Activated effector memory CD4-positive, alpha-beta T cell treated with anti-CD3 and anti-CD28 coated beads, Interleukin-2, amount 50 U/mL, for 16 hours (primary cell): Measurements from ENCODE around the gene SSC5D.
"Not testable (repeated sequence)": the region's sequence is repeated elsewhere in the genome, so short reads cannot be mapped to it uniquely, and the experiment has no call there.

Experiments
- DNase-seq: peaks from one replicate; pipeline ENCODE4 v3.0.0-alpha.2; 2020

SSC5D gene

DNA sequence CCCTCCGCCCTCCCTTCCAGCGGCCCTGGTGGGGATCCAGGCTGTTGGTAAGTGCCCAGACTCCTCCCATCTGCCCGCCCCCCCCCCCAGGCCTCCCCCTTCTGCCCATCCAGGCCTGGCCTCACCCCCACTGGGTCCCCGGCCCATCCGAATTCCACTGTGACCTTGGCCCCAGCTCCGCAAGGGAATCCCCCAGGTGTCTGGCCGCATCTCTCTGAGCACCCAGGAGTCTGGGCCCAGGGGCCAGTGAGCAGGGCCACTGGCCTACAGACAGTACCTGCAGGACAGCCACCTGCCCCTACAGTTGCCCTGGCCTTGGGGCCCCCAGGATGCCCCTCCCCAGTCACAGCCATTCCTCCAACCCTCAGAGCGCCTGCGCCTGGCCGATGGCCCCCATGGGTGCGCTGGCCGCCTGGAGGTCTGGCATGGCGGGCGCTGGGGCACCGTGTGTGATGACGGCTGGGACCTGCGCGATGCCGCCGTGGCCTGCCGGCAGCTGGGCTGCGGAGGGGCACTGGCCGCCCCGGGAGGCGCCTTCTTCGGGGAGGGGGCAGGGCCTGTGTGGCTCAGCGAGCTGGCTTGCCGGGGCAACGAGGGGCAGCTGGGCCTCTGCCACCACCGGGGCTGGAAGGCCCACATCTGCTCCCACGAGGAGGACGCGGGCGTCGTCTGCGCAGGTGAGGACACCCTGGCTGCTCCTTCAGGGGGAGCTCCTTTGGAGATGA, 912 bp downstream of the SSC5D start:
- DNase-seq: no peak

- no peak for DNase-seq
Measured at GRCh38 chr19:55489711-55490477, 1.7 kb downstream of the SSC5D start.

- DNase-seq: no peak
Measured at GRCh38 chr19:55490478-55491432, 2.5 kb downstream of the SSC5D start.

DNA sequence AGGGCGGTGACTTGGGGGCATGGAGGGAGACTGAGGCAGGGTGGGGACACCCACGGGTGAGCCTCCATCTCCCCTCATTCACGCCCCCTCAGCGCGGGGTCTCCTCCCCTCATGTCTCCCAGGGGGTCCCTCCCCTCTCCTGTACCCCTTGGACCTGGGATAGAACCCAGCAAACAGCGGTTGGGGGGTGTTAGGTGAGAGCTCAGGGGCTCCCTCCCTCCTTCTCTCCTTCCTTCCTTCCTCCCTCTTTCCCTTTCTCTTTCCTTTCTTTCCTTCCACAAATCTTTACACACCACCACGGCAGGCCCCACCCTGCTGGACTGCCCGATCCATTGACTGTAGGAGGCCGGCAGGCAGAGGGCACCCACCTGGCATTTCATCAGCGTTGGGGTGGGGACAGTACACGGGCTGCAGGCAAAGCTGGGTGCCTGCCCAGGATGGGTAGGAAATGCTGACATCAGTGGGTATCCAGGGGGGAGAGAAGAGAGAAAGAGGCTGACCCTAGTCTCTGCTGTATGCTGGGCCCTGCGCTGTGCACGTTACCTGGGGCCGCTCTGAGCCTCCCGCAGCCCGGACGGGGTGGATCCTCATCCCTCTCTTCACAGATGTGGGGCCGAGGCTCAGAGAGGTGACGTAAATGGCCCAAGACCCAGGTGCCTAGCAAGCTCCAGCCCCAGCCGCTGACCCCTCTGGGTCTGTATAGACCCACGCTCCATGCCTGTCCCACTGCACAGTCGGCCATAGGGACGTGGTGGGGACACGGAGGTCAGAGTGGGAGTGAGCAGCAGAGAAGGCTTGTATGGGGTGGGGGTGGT, 3.5 kb downstream of the SSC5D start:
- no peak for DNase-seq

GRCh38 chr19:55492362-55492944, 4.2 kb downstream of the SSC5D start:
- DNase-seq: no peak

- no peak for DNase-seq
Measured at GRCh38 chr19:55493052-55493644, 4.9 kb downstream of the SSC5D start.

- DNase-seq: no peak
Measured at GRCh38 chr19:55493645-55494171, 5.5 kb downstream of the SSC5D start.

- no peak for DNase-seq
Measured at GRCh38 chr19:55494172-55494761, 6.0 kb downstream of the SSC5D start.

- DNase-seq: no peak
Measured at GRCh38 chr19:55495646-55496349, 7.6 kb downstream of the SSC5D start.

- not testable (repeated sequence) for DNase-seq
Measured at GRCh38 chr19:55496820-55497219, 8.6 kb downstream of the SSC5D start.

- no peak for DNase-seq
Measured at GRCh38 chr19:55497763-55498162, 9.5 kb downstream of the SSC5D start.

DNA sequence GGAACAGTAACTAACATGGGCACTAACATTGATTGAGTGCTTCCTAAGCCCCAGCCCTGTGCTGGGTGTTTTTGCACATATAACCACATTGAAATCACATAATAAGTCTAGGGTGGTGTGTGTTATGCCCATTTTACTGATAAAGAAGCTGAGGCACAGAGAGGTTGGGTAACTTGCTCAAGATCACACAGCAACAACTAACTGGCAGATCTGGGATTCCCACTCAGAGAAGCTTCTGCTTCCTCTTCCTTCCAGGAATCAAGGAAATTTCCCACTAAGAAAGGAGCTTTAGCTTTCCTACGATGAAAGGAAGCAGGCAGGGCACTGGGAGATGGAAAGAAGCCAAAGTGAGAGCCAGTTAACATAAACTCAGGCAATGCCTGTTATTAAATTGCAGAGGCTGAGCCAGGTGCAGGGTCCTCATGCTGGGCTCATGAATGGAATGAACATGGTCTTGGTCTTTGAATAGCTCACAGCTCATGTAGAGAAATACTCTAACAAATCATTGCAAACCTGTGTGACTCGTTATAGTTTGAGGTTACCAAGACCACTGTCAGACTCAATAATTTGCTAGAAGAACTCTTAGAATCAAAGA, 10.1 kb downstream of the SSC5D start:
- DNase-seq: no peak

DNA sequence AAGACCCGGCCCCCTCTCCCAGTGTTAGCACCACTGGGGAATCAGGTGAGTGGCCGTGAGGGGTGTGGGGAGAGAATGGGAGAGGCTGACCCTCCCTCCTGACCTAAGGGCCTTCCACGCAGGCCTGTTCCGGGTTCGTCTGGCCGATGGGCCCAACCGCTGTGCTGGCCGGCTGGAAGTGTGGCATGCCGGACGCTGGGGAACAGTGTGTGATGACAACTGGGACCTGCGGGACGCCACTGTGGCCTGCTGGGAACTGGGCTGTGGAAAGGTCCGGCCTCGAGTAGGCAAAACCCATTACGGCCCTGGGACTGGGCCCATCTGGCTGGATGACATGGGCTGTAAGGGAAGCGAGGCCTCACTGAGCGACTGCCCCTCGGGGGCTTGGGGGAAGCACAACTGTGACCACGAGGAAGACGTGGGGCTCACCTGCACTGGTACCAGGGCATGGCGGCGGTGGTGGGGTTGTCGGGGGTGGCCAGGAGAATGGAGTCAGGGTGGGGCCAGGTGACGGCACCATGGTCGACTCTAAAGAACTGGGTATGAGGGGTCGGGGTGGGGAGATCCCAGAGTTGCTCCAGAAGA, 12.2 kb downstream of the SSC5D start:
- DNase-seq: no peak

GRCh38 chr19:55502197-55502952, 14.1 kb downstream of the SSC5D start:
- no peak for DNase-seq

DNA sequence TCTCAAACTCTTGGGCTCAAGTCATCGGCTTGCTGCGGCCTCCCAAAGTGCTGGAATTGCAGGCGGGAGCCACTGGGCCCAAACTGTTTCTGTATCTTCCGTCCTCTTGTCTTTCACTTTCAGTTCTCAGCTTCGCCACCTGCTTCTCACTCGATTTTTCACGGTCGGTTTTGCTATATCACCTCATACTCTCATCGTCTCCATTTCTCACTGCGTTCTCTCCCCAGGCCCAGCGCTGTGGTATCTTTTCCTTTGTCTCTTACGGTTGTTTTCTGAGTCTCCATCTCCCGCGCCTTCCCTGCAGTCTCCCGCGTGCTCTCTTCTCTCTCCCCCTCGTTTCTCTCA, 14.9 kb downstream of the SSC5D start:
- no peak for DNase-seq

DNA sequence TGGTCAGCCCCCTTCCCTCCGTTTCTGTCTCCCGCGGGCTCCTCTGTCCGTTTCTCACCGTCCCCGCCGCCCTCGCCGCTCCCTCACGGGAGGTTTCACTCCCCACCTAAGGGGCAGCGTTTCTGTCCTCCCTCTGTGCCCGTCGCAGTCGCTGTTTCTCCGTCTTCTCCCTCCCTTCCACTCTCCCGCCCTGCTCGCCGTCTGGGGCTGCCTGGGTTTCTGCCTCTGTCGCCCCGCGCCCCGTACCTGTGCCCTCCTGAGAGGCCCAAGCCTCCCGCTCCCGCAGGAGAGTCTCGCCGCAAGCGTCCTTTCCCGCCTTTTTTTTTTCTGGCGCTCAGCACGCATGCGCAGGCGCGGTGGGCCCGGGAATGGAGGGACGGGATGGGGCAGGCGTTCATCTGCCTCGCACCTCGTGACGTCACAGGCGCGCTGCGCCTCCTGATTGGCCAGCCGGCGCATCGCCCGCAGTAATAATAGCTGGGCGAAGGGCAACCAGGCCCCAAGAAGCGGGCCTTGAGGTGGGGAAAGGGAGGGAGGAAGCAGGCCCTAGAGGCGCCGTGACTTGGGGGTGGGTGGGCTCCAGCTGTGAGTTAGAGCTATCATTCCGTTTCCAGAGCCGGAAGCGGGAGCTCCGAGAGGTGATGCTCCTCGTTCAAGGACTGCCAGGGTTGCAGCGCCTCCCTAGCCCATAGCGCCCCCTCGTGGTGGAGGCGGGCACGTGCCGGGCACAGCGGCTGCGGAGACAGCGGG, 15.4 kb downstream of the SSC5D start:
- DNase-seq: peak; percentile 97

GRCh38 chr19:55504252-55504603, 16.0 kb downstream of the SSC5D start:
- no peak for DNase-seq

DNA sequence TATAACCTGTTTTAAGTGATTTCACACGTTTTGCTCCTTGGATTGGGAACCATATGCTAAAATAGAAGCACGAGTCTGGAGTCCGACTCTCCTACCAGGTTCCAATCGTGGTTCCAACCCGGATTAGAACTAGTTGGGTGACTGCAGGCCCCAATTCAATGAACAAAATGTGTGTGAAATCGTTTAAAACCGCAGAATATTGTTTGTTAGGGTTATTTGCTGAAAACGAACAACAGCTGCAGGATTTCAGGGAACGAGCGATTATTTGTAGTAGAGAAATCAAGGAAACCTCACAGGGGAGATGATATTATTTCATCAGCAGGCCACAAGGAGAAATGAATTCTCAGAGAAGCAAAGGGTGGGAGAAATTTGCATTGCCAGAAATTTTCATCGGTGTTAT, 16.7 kb downstream of the SSC5D start:
- no peak for DNase-seq
